ENCODE results near the gene SH3PXD2B.

SH3PXD2B gene

DNA sequence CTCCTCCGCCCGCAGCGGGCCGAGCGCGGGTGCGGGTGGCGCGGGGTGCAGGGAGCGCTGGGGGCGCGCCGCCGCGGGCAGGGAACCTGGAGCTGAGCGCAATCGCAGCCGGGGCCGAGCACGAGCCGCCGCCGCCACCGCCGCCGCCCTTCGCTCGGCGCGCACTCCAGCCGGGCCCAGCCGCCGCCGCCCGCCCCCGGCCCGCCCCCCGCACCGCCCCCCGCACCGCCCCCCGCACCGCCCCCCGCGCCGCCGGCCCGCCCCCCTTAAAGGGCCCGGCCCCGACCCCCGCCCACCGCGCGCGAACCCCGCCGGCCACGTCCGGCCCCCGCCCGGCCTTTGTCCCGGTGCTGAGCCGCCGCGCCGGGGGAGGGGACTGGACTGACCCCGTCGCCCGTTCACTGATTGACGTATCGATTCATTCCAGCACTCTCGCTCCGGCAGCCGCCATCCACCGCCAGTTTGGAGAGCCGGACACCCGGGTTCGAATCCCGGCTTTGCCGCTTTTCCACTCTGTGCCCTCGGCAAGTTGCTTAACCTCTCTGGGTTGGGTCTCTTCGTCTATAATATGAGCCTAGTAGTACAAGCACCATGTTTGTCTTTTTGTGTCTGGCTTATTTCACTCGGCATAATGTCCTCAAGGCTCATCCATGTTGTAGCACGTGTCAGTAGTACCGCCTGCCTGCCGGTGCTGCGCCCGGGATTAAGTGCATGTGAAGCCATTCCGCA lies at the start of gene SH3PXD2B:
Gene SH3PXD2B, minus strand, starts transcription at position 168 of the 729 bp plus-strand sequence. CDS start 173 bp downstream, outside the sequence.
- Mint-ChIP-seq H3K4me3 (peak within 1 kb of the TSS; percentile 71), H3K27me3 (ENCODE audit: low read depth) (peaks cover 69% of the 10 kb centered on the region), H3K36me3 (ENCODE audit: low read depth) (no peaks in the 10 kb centered on the region), H3K27ac (no peak within 1 kb of the TSS), H3K9me3 (no peaks in the 10 kb centered on the region), H3K4me1 (ENCODE audit: low read depth) (peaks cover 4% of the 10 kb centered on the region)

- Mint-ChIP-seq H3K4me3 (no peak overlapping the region), H3K9me3 (no peaks in the 10 kb centered on the region), H3K36me3 (ENCODE audit: low read depth) (no peaks in the 10 kb centered on the region), H3K27ac (no peak overlapping the region), H3K4me1 (ENCODE audit: low read depth) (no peaks in the 10 kb centered on the region), H3K27me3 (ENCODE audit: low read depth) (no peaks in the 10 kb centered on the region)
Observed at GRCh38 chr5:172502969-172503368, 48.6 kb upstream of the SH3PXD2B start.

GRCh38 chr5:172502410-172502809 lies 48.1 kb upstream of the SH3PXD2B start:
- no peak overlapping the region for H3K4me3 Mint-ChIP-seq
- H3K4me1 Mint-ChIP-seq (ENCODE audit: low read depth): no peaks in the 10 kb centered on the region
- no peak overlapping the region for H3K27ac Mint-ChIP-seq
- H3K27me3 Mint-ChIP-seq (ENCODE audit: low read depth): no peaks in the 10 kb centered on the region
- H3K9me3 Mint-ChIP-seq: no peaks in the 10 kb centered on the region
- H3K36me3 Mint-ChIP-seq (ENCODE audit: low read depth): no peaks in the 10 kb centered on the region

GRCh38 chr5:172501708-172502320 lies 47.5 kb upstream of the SH3PXD2B start:
- Mint-ChIP-seq H3K27ac (no peak overlapping the region), H3K9me3 (no peaks in the 10 kb centered on the region), H3K36me3 (ENCODE audit: low read depth) (no peaks in the 10 kb centered on the region), H3K27me3 (ENCODE audit: low read depth) (no peaks in the 10 kb centered on the region), H3K4me3 (no peak overlapping the region), H3K4me1 (ENCODE audit: low read depth) (no peaks in the 10 kb centered on the region)

- no peak overlapping the region for H3K27ac Mint-ChIP-seq
Observed at GRCh38 chr5:172499287-172499686, 45.0 kb upstream of the SH3PXD2B start.

GRCh38 chr5:172498431-172499129 lies 44.3 kb upstream of the SH3PXD2B start:
- Mint-ChIP-seq H3K4me3 (no peak overlapping the region), H3K4me1 (ENCODE audit: low read depth) (no peaks in the 10 kb centered on the region), H3K27me3 (ENCODE audit: low read depth) (no peaks in the 10 kb centered on the region), H3K36me3 (ENCODE audit: low read depth) (no peaks in the 10 kb centered on the region), H3K27ac (no peak overlapping the region), H3K9me3 (no peaks in the 10 kb centered on the region)

More at GRCh38 chr5:172499287-172499686, 45.0 kb upstream of the SH3PXD2B start:
- no peak overlapping the region for H3K4me3 Mint-ChIP-seq
- no peaks in the 10 kb centered on the region for H3K4me1 Mint-ChIP-seq (ENCODE audit: low read depth)
- no peaks in the 10 kb centered on the region for H3K9me3 Mint-ChIP-seq
- H3K27me3 Mint-ChIP-seq (ENCODE audit: low read depth): no peaks in the 10 kb centered on the region
- no peaks in the 10 kb centered on the region for H3K36me3 Mint-ChIP-seq (ENCODE audit: low read depth)

- Mint-ChIP-seq H3K4me3 (no peak overlapping the region), H3K4me1 (ENCODE audit: low read depth) (no peaks in the 10 kb centered on the region)
Observed at GRCh38 chr5:172497591-172498255, 43.4 kb upstream of the SH3PXD2B start.

DNA sequence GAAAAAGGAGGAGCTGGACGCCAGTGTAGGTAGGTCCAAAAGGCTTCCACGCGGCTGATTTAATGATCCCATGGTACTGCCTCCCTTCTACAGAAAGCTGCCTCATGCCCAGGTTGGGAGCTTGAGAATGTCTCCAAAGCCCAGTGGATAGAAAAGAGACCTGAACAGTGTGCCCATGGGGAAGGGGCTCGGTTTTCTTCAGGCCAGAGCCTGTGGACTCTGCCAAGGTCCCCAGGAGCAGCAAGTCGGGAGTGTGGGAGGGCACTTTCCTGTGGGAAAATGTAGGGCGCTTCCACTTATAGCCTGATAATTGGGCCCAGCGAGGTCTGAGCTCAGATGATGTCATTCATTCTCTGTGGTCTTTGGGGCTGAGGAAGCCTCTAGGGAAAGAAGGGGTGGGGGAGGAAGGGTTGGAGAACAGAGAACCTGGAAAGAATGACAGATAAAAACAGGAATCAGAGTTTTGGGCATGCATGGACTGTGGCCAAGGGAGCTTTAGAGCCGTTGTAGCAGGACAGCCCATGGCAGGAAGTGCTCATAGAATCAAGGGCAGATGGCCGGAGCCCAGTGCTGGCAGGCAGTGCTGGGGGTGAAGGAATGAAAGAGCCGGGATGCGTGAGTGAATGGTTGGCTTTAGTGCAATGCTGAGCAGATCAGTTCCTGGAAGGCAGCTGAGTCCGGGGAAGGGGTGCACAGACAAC lies 42.5 kb upstream of the SH3PXD2B start:
- Mint-ChIP-seq H3K4me1 (ENCODE audit: low read depth) (no peaks in the 10 kb centered on the region), H3K27me3 (ENCODE audit: low read depth) (no peaks in the 10 kb centered on the region), H3K9me3 (no peaks in the 10 kb centered on the region), H3K4me3 (no peak overlapping the region), H3K27ac (no peak overlapping the region), H3K36me3 (ENCODE audit: low read depth) (no peaks in the 10 kb centered on the region)

More at GRCh38 chr5:172497591-172498255, 43.4 kb upstream of the SH3PXD2B start:
- Mint-ChIP-seq H3K9me3 (no peaks in the 10 kb centered on the region), H3K27ac (no peak overlapping the region), H3K27me3 (ENCODE audit: low read depth) (no peaks in the 10 kb centered on the region), H3K36me3 (ENCODE audit: low read depth) (no peaks in the 10 kb centered on the region)

DNA sequence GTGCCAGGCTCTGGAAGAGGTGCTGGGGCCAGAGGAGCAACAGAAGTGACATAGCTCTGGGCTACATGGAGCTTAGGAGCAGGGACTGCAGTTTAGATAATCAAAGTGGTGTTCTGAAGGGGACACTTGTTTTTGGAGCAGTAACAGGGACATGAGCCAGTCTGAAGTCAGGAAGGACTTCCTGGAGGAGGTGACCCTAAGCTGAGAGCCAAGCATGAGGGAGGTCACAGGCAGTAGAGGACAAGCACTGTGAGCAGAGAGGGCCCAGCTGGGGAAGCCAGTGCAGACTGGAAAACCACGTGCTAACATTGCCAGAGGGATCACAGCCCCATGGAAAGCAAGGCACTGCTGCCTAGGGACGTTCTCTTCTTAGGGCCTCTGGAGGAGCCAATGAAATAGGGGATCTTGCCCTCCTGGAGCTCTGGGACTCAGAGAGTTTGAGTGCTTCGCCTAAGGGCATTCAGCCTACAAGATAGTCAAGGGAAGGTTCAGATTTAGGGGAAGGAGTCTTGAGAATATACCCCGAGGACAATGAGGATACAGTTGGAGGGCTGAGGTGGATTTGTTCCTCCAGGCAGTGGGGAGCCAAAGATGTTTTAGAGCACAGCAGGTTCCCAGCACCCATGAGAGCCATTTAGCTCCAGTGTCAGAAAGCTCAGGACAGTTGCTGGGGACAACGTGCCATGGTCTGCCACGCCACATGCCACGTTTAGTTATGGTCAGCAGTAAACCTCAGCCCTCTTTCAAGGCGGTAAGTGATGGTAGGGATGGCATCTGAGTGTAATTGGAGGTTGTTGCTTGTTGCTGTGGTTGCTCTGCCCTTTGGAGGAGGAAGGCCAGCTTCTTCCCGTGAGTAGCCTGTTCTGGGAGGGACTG lies 40.5 kb upstream of the SH3PXD2B start:
- H3K4me1 Mint-ChIP-seq (ENCODE audit: low read depth): no peaks in the 10 kb centered on the region
- no peaks in the 10 kb centered on the region for H3K36me3 Mint-ChIP-seq (ENCODE audit: low read depth)
- H3K9me3 Mint-ChIP-seq: no peaks in the 10 kb centered on the region
- H3K27ac Mint-ChIP-seq: no peak overlapping the region
- H3K27me3 Mint-ChIP-seq (ENCODE audit: low read depth): no peaks in the 10 kb centered on the region
- H3K4me3 Mint-ChIP-seq: no peak overlapping the region

DNA sequence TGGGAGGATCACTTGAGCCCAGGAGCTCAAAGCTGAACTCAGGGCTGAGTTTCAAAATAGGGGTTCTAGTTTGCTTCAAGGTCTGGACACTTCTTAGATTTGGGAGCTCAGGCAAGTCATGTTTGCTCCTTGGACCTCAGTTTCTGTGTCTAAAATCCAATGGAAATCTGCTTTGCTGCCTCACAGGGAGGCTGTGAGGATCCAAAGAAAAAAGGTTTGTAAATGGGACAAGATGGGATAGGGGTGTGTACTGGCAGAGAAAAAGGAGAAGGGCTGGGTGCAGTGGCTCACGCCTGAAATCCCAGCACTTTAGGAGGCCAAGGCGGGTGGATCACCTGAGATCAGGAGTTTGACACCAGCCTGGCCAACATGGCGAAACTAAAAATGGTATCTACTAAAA lies 39.6 kb upstream of the SH3PXD2B start:
- H3K27ac Mint-ChIP-seq: no peak overlapping the region
- no peak overlapping the region for H3K4me3 Mint-ChIP-seq
- no peaks in the 10 kb centered on the region for H3K27me3 Mint-ChIP-seq (ENCODE audit: low read depth)

GRCh38 chr5:172493461-172493860 lies 39.1 kb upstream of the SH3PXD2B start:
- H3K4me1 Mint-ChIP-seq (ENCODE audit: low read depth): no peaks in the 10 kb centered on the region
- no peak overlapping the region for H3K27ac Mint-ChIP-seq
- H3K9me3 Mint-ChIP-seq: no peaks in the 10 kb centered on the region
- no peaks in the 10 kb centered on the region for H3K36me3 Mint-ChIP-seq (ENCODE audit: low read depth)
- H3K27me3 Mint-ChIP-seq (ENCODE audit: low read depth): no peaks in the 10 kb centered on the region
- H3K4me3 Mint-ChIP-seq: no peak overlapping the region

More for the DNA sequence above, 39.6 kb upstream of the SH3PXD2B start:
- Mint-ChIP-seq H3K9me3 (no peaks in the 10 kb centered on the region), H3K36me3 (ENCODE audit: low read depth) (no peaks in the 10 kb centered on the region), H3K4me1 (ENCODE audit: low read depth) (no peaks in the 10 kb centered on the region)

DNA sequence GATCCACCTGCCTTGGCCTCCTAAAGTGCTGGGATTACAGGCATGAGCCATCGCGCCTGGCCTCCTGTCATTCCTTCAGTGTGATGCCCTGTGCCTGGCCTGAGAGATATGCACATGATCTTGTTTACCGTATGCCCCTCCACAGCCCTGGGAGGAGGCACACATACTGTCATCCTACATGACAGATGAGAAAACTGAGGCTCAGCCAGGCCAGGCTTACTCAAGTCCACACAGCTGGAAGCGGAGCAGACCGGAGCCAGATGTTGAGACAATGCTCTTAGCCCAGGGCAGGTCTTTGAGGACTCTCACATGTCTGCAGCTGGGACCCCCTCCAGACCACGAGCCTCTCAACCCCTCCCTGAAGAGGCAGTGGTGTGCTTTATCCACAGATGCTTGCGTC lies 38.7 kb upstream of the SH3PXD2B start:
- Mint-ChIP-seq H3K36me3 (ENCODE audit: low read depth) (no peaks in the 10 kb centered on the region), H3K4me3 (no peak overlapping the region), H3K27ac (no peak overlapping the region), H3K9me3 (no peaks in the 10 kb centered on the region), H3K27me3 (ENCODE audit: low read depth) (no peaks in the 10 kb centered on the region), H3K4me1 (ENCODE audit: low read depth) (no peaks in the 10 kb centered on the region)

DNA sequence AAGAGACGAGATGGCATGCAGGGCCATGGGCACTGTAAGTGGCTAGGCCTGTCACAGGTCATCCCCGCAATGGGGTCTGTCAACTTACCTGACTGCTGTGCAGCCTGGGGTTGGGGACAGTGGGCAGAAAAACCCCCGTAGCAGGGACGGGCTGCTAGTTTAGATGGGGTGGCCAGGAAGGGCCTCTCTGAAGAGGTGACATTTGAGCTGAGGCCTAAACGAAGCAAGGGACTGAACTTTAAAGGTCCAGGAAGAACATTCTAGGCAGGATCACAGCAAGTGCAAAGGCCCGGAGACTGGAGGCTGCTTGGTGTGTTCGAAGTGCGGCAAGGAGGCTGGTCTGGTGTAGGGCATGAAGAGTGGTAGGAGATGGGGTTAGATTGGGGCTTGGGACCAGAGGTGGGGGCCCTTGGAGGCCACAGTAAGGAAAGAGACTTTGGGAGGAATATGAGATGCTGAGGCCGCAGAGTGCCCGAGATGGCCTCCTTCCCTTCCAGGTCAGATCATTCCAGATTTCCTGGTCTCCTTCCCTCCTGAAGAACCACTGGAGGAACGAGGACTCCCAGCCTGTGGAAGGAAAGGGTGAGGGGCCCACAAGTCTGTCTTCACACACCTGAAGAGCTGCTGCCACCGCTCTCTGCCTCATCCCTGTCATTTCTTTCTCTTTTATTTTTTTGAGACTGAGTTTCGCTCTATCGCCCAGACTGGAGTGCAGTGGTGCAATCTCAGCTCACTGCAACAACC lies 37.9 kb upstream of the SH3PXD2B start:
- H3K27ac Mint-ChIP-seq: no peak overlapping the region
- no peak overlapping the region for H3K4me3 Mint-ChIP-seq

More for the DNA sequence above, 37.9 kb upstream of the SH3PXD2B start:
- H3K4me1 Mint-ChIP-seq (ENCODE audit: low read depth): no peaks in the 10 kb centered on the region
- H3K9me3 Mint-ChIP-seq: no peaks in the 10 kb centered on the region
- no peaks in the 10 kb centered on the region for H3K27me3 Mint-ChIP-seq (ENCODE audit: low read depth)
- no peaks in the 10 kb centered on the region for H3K36me3 Mint-ChIP-seq (ENCODE audit: low read depth)

All from T-helper 1 cell treated with Interleukin-12 subunit alpha and Interleukin-12 subunit beta and Interleukin-4 antibody, amounts not matched to agents 30 μg/mL and 1 μg/mL, for 36 hours (primary cell).